OCI-LY7 (cell line): ENCODE results near the gene TEAD2.

Source experiments
- CTCF ChIP-seq: fragments of 200-600 bp; sonication (generic); conservative IDR thresholded peaks from 2 replicates; pipeline ENCODE4 v1.5.1; 2014; ENCODE audit warnings: mild to moderate bottlenecking, antibody characterized with exemption, low read length, moderate library complexity, mixed read lengths
- EZH2phosphoT487 ChIP-seq: fragments of 200-600 bp; sonication (generic); IDR thresholded peaks from 2 replicates; pipeline ENCODE4 v1.6.1; 2018; ENCODE audit warnings: low read depth, borderline replicate concordance, mild to moderate bottlenecking, mixed run types, antibody characterized with exemption, low read length, moderate library complexity, mixed read lengths

GRCh38 chr19:49333811-49334288, 28.4 kb downstream of the TEAD2 start:
- TF ChIP-seq CTCF (no peak), EZH2phosphoT487 (no peak)
